Measurements from ENCODE around the gene GFY.

DNA sequence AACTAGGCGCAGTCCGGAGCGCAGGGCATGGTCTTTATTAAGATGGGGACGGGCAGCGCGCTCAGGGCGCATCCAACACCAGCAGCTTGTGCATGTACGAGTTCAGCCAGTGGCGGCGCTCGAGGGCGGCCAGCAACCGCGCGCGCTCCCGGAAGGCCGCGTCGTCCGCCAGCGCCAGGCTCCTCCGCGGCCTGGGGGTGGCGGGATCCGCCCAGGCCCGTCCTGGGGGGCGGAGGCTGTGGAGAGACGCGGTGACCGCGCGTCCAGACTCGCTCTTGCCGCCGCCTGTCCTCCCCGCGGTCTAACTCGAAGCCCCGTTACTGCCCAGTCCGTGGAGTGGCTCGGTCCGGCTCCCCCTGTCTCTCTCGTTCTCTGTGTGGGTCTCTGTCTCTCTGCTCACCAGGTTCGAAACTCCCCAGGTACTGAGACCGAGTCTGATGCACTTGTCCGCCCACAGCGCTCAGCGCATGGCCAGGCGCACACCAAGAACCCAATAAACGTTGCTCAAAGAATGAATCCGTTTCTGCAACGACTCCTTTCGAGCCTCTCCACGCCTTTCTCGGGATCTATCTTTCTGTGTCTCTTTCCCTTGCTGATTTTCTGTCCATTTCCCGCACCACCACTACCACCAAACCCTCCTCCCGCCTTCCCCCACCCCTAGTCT is 2.6 kb upstream of the GFY start:
- TF ChIP-seq CTCF (conservative IDR thresholded peaks at IDR 0.05 in 1 of 2, IDR thresholded peaks at IDR 0.05 in 1 of 2; ENCODE audit: extremely low read depth in 1 of 2, insufficient read depth in 1 of 2, low read depth in 1 of 2, low read length in 2 of 2) (peak in 1 of 2 donors; percentile 10), EZH2 (IDR thresholded peaks at IDR 0.05; ENCODE audit: borderline replicate concordance, low read length) (peak; percentile 79)

Measured in mammary epithelial cell (primary cell).